OCI-M1 (cell line): Measurements from ENCODE around the gene ASAP2.

Source experiments
- DNase-seq: peaks from one replicate; lab custom pipeline; 2025; lab: John Stamatoyannopoulos, UW

Gene ASAP2

GRCh38 chr2:9184361-9184760, 22.3 kb upstream of the ASAP2 start:
- no peak for DNase-seq

- DNase-seq = no peak
These were observed 18.9 kb upstream of the ASAP2 start for GRCh38 chr2:9187620-9188214.

GRCh38 chr2:9188823-9189222, 17.8 kb upstream of the ASAP2 start:
- no peak for DNase-seq

- no peak for DNase-seq
These were observed 16.7 kb upstream of the ASAP2 start for GRCh38 chr2:9189901-9190300.

- no peak for DNase-seq
These were observed 15.6 kb upstream of the ASAP2 start for GRCh38 chr2:9191041-9191481.

- DNase-seq = no peak
These were observed 13.9 kb upstream of the ASAP2 start for GRCh38 chr2:9192712-9193111.

GRCh38 chr2:9194352-9194751, 12.3 kb upstream of the ASAP2 start:
- DNase-seq = no peak

- no peak for DNase-seq
These were observed 10.0 kb upstream of the ASAP2 start for GRCh38 chr2:9196637-9197036.

GRCh38 chr2:9197916-9198315, 8.7 kb upstream of the ASAP2 start:
- no peak for DNase-seq

GRCh38 chr2:9199716-9200632, 6.6 kb upstream of the ASAP2 start:
- DNase-seq = no peak

GRCh38 chr2:9200633-9201015, 6.0 kb upstream of the ASAP2 start:
- DNase-seq = no peak

GRCh38 chr2:9201185-9201891, 5.3 kb upstream of the ASAP2 start:
- no peak for DNase-seq

GRCh38 chr2:9203006-9203405, 3.6 kb upstream of the ASAP2 start:
- DNase-seq = no peak

- DNase-seq = no peak
These were observed 2.7 kb upstream of the ASAP2 start for GRCh38 chr2:9203876-9204275.

- DNase-seq = no peak
These were observed 1.7 kb upstream of the ASAP2 start for GRCh38 chr2:9204939-9205338.

- peak; percentile 10 for DNase-seq
These were observed 1.1 kb upstream of the ASAP2 start for GRCh38 chr2:9205486-9205885.

- DNase-seq = no peak
These were observed 504 bp downstream of the ASAP2 start for GRCh38 chr2:9206991-9207640.

GRCh38 chr2:9207641-9208311, 1.2 kb downstream of the ASAP2 start:
- DNase-seq = no peak

- DNase-seq = no peak
These were observed 2.3 kb downstream of the ASAP2 start for GRCh38 chr2:9208875-9209274.

- DNase-seq = no peak
These were observed 3.4 kb downstream of the ASAP2 start for GRCh38 chr2:9210030-9210429.

GRCh38 chr2:9211496-9211895, 4.9 kb downstream of the ASAP2 start:
- no peak for DNase-seq
